RPMI8226 (cell line): Measurements from ENCODE around the gene DNAH7.

Experiments used
- DNase-seq: peaks from one replicate; pipeline ENCODE4 v3.0.0-alpha.2; 2015

The DNAH7 gene

DNA sequence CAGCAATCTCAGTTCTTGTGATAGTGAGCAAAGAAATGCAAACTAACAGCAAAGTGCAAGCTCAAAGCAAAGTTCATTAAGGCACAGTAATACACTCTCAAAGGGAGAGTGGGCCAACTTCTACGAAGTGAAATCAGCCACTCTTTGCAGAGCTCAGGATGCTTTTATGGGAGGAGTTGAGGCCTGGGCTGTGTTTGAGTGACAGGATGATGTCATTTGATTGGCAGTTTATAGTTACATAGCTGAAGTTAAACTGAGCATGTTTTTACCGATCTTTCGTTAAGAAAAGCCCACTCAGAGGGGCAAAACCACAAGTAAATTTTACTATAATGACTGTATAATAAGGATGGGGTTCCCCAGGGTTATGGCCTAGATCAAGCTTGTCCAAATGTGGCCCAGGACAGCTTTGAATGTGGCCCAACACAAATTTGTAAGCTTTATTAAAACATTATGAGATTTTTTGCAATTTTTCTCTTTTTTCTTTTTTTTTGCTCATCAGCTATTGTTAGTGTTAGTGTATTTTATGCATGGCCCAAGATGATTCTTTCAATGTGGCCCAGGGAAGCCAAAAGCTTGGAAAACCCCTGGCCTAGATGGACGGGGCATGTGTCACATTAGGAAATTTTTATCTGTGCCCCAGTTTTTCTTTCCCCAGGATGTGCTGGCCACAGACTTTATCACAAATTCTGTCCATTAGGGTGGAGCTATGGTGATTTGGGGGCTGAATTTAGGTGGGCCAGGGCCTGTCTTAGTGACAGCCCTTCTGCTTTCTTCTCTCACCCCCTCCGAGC is 8.3 kb upstream of the DNAH7 start:
- no peak for DNase-seq

- no peak for DNase-seq
Measured at GRCh38 chr2:196075196-196075595, 6.6 kb upstream of the DNAH7 start.

DNA sequence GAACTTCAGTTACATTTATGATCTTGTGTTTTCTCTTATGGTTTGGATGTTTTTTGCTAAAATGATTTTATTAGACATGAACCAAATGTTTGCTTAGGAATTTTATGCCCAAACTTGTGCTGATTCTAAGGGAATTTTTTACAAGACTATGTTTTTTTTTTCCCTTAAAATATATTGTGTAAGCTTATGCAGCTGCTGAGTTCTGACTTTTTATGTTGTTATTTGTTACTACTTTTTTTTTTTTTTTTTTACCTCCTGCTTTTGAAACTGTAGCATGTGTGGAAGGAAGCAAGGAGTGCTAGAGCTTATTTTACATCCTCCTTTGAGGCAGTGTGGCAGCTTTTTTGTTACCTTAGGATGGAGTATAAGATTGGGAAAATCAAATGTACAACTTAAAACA is 6.0 kb upstream of the DNAH7 start:
- no peak for DNase-seq

DNA sequence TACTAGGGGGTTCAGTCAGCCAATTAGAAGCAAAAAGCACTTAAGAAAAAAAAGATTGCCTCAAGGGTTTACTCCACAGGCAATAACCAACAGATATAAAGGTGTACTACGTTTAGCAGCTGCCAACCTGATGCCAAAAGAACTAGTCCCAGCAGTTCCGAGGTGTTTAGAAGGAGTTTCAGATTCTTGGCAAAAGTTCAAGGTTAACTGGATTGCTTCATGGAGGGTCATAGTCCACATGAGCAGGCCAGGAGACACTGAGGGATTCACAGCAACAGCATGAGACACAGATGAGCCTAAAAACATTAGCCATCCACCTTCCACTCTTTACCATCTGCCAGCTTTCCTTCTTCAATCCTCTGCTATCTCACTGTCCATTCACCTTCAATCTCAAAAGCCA is 4.9 kb upstream of the DNAH7 start:
- DNase-seq = no peak

DNA sequence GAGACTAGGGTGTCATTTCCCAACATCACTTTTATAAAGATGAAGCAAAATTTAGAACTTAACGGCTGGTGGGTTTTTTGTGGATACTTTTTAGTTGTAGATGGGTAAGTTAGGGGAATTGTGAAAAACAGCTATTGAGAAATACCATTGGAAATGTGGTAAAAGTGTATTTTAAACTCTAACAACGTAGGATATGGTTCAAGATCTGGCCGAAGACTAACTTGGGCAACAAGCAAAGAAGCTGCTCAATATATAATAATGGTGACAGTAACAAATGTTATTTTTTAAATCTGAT is 1.6 kb downstream of the DNAH7 start:
- no peak for DNase-seq

- DNase-seq = peak; percentile 36
Measured at GRCh38 chr2:196066291-196067087, 2.1 kb downstream of the DNAH7 start.

DNA sequence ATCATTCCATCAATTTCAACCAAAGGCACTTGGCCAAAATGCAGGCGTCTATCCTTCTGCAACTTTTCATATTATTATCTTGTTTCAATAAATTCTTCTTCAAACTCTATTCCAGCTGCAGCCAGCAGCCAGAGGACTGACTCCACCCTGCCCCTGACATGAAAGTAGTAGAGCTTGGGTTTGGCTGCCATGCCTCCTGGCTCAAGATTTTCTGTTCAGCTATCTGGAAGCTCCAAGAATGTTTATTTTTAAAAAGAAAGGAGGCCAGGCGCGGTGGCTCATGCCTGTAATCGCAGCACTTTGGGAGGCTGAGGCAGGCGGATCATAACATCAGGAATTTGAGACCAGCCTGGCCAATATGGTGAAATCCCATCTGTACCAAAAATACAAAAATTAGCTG is 4.9 kb downstream of the DNAH7 start:
- no peak for DNase-seq

DNA sequence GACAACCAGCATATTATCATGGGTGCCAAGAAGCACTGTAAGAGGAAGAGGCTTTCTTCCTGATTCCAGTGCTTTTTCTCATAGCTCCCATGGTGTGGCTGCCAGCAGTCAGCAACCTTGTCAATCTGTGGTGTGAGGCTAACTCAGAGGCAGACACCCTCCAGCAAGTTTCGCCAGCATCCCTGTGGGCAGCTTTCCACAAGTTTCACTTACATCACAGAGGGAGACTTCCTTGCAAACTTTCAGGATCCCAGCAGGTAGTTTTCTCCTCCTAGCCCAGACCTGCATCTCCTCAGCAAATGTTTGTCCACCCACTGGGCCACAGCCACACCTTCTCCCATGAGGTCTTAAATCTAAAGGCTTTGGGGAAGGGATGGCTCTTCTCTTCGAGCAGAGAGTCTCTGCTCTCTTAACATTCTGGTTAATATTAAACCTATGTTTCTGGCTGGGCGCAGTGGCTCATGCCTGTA is 9.1 kb downstream of the DNAH7 start:
- no peak for DNase-seq

DNA sequence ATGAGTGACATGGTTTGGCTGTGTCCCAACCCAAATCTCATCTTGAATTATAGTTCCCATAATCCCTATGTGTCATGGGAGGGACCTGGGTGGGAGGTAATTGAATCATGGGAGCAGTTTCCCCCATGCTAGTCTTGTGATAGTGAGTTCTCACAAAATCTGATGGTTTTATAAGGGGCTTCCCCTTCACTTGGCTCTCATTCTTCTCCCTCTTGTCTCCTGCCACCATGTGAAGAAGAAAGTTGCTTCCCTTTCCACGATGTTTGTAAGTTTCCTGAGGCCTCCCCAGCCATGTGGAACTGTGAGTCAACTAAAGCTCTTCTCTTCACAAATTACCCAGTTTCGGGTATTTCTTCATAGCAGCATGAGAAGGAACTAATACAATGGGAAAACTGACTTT is 14.0 kb downstream of the DNAH7 start:
- DNase-seq = no peak

DNA sequence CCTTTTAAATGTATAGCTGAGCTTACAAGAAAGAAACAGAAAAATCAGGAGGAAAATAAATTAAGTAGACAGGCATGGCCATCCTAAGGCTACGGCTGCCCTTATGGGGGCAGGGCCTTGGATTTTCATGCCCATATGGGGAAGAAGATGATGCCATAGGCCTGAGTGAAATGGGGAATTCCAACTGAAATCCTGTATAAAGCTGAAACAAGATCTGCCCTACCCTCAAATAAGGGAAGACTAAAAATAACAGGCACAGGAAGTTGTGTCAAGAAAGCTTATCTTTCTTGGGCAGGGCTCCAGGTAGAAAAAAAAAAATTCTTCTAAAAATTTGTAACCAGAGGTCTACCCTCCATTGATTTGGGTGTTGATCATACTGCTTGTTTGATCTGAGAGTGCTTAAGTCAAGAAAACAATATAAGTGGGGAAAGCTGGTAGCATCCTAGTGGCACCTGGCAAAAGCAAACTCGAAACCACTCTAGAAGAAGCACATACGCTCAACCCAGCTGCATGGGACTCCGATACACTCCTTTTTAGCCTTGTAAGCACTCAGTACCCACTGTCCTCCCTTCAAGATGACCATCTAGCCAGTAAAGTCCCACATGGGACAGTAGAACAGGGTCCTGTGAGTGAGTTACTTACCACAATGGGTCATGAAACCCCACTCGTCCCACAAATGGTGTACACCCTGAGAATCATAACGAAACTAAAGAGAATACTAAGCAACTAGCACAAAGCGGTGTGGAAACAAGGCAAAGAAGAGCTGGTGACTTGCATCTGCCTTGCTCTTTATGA is 22.3 kb downstream of the DNAH7 start:
- DNase-seq = peak; percentile 23

- DNase-seq = no peak
Measured at GRCh38 chr2:196041786-196042185, 26.9 kb downstream of the DNAH7 start.

- DNase-seq = no peak
Measured at GRCh38 chr2:196040218-196040617, 28.4 kb downstream of the DNAH7 start.

DNA sequence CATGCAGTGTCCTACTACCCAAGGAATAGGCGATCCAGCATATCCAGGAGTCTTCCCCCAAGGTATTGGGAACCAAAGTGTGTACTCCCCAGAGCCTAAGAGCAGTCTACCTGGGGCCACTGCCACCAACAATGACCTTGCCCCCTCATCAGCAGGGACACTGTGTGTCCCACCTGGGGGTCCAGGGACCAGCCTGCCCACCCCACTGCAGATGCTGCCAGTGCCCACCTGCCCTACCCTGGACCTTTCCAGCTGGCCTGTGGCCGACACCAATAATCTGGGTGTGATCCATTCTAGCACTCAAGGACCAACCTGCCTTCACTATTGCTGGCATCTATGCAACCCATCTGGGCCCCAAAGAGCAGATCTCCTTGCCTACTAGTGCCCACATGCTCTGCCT is 32.2 kb downstream of the DNAH7 start:
- no peak for DNase-seq

- DNase-seq = no peak
Measured at GRCh38 chr2:196018037-196018436, 50.6 kb downstream of the DNAH7 start.

DNA sequence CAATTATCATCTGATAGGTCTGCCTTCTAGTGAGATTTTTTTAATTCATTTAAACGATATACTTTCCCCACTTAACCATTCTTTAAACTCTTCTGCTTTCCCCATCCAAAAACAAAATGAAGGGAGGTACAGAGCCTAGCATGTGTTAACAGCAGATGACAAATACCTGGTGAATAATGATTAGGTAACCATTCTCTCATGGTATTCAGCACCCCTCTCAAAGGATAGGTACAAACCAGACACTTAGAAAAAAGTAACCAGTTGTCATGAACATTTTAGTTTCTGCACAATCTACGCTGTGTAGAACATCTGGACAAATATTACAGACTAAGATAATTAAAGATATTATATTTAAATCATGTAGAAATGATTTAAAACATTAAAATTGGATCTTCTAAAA is 56.3 kb downstream of the DNAH7 start:
- DNase-seq = no peak

GRCh38 chr2:196000551-196000950 is 68.1 kb downstream of the DNAH7 start:
- DNase-seq = no peak

DNA sequence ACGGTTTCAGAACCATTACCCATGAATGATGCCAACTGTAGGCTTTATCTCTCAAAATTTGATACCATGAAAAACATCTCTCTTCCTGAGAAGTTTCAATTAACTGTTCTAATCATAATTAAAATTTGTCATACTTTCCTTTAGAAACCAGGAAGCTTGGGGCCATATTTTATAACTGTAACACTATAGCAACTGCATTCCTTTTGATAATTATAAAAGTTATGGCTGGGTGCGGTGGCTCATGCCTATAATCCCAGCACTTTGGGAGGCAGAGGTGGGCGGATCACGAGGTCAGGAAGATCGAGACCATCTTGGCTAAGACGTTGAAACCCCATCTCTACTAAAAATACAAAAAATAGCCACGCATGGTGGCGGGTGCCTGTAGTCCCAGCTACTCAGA is 70.6 kb downstream of the DNAH7 start:
- no peak for DNase-seq

- no peak for DNase-seq
Measured at GRCh38 chr2:195995499-195995898, 73.1 kb downstream of the DNAH7 start.

GRCh38 chr2:195993623-195994022 is 75.0 kb downstream of the DNAH7 start:
- DNase-seq = no peak

DNA sequence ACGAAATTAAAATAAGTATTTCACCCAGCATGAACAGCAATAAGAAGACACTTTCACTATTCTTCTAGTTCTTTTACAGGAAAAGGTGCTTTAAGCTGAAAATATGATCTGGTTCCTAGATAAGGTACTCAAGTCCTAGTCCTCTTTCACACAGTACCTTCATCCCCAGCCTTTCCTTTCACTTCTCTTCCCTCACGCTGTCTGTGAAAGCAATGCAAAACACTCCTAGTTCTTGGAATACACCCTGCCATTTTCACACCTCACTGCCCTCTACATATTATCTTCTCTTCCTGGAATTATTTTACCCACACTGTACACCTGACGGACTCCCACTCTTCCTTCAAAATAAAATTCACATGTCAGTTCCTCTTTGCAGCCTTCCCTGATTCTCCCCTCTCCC is 82.9 kb downstream of the DNAH7 start:
- DNase-seq = no peak

- no peak for DNase-seq
Measured at GRCh38 chr2:195984923-195985726, 83.5 kb downstream of the DNAH7 start.

GRCh38 chr2:195967336-195967735 is 101.3 kb downstream of the DNAH7 start:
- no peak for DNase-seq

- DNase-seq = no peak
Measured at GRCh38 chr2:195961873-195962272, 106.8 kb downstream of the DNAH7 start.
